MM.1S (cell line): Measurements from ENCODE around the gene KCNJ1.

ENCODE experiments used
- DNase-seq: peaks from one replicate; pipeline ENCODE4 v3.0.0-alpha.2; 2015
- H2AFZ ChIP-seq: fragments of 300-600 bp; sonication (generic); 2 replicates; pipeline ENCODE4 v1.6.0; 2016; ENCODE audit warnings: antibody characterized with exemption, low read length
- H3F3A ChIP-seq: fragments of 300-600 bp; sonication (generic); 2 replicates; pipeline ENCODE4 v1.6.1; 2016; ENCODE audit warnings: mild to moderate bottlenecking, antibody characterized with exemption, low read length, moderate library complexity, mixed read lengths; ENCODE audit not compliant: insufficient read depth
- H3K27ac ChIP-seq: fragments of 300-600 bp; sonication (generic); 2 replicates; pipeline ENCODE4 v1.5.1; 2016; ENCODE audit warnings: mild to moderate bottlenecking, low read length
- H3K27me3 ChIP-seq: fragments of 300-600 bp; sonication (generic); replicated peaks from 2 replicates; pipeline ENCODE4 v1.6.0; 2016; ENCODE audit warnings: low read length; ENCODE audit not compliant: insufficient read depth
- H3K36me3 ChIP-seq: fragments of 300-600 bp; sonication (generic); replicated peaks from 2 replicates; pipeline ENCODE4 v1.6.1; 2016; ENCODE audit warnings: mild to moderate bottlenecking, low read length, mixed read lengths; ENCODE audit not compliant: insufficient read depth
- H3K4me1 ChIP-seq: fragments of 300-600 bp; sonication (generic); 2 replicates; pipeline ENCODE4 v1.6.1; 2016; ENCODE audit warnings: low read length, mixed read lengths
- H3K4me2 ChIP-seq: fragments of 300-600 bp; sonication (generic); 2 replicates; pipeline ENCODE4 v1.6.0; 2016; ENCODE audit warnings: low read depth, low read length
- H3K4me3 ChIP-seq: fragments of 300-600 bp; sonication (generic); 2 replicates; pipeline ENCODE4 v1.5.1; 2016; ENCODE audit warnings: low read length, mixed read lengths
- H3K79me2 ChIP-seq: fragments of 300-600 bp; sonication (generic); 2 replicates; pipeline ENCODE4 v1.6.1; 2016; ENCODE audit warnings: mixed run types, low read length, mixed read lengths
- H3K9ac ChIP-seq: fragments of 300-600 bp; sonication (generic); 2 replicates; pipeline ENCODE4 v1.6.1; 2016; ENCODE audit warnings: low read length, mixed read lengths
- H3K9me2 ChIP-seq: fragments of 300-600 bp; sonication (generic); replicated peaks from 2 replicates; pipeline ENCODE4 v1.6.1; 2016; ENCODE audit warnings: mild to moderate bottlenecking, low read length, mixed read lengths; ENCODE audit not compliant: insufficient read depth
- H3K9me3 ChIP-seq: fragments of 300-600 bp; sonication (generic); replicated peaks from 2 replicates; pipeline ENCODE4 v1.6.1; 2016; ENCODE audit warnings: mild to moderate bottlenecking, low read length, mixed read lengths; ENCODE audit not compliant: insufficient read depth
- H4K20me1 ChIP-seq: fragments of 300-600 bp; sonication (generic); 2 replicates; pipeline ENCODE4 v1.6.1; 2016; ENCODE audit warnings: mild to moderate bottlenecking, low read length, moderate library complexity, mixed read lengths; ENCODE audit not compliant: insufficient read depth
- EZH2 ChIP-seq: fragments of 300-600 bp; sonication (generic); optimal IDR thresholded peaks from 2 replicates; pipeline ENCODE3; 2017; ENCODE audit warnings: low read depth, mild to moderate bottlenecking, antibody characterized with exemption, low read length, mixed read lengths
- EZH2phosphoT487 ChIP-seq: fragments of 300-600 bp; sonication (generic); IDR thresholded peaks from 2 replicates; pipeline ENCODE4 v1.6.1; 2018; ENCODE audit warnings: antibody characterized with exemption, low read length
- TF ChIP-seq, protein P1 (sequence below): fragments of 300-600 bp; sonication (generic); IDR thresholded peaks from 2 replicates; pipeline ENCODE4 v1.5.1; 2016; ENCODE audit warnings: antibody characterized with exemption, low read length, mixed read lengths

The KCNJ1 gene

DNA sequence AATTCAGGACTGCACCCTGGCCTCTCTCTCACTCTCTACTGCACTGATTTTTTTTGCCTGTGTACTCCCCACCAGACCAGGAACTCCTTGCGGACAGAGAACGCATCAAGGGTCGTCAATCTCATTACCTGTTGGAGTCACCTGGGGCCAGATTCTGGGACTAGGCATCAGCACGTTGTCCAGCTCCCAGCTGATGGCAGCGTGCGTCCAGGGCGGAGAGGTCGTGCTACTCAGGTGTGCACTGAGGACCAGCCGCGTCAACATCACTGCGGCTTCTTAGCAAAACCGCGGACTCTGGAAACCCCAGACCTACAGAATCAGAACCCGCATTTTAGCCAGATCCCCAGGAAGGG is 37.2 kb upstream of the KCNJ1 start:
- H3K27me3 ChIP-seq, result no peaks in the 10 kb centered on the region; the same call in 1 of the 2 replicates
- H3K9ac ChIP-seq, result no peak overlapping the region
- no peak overlapping the region for H3K4me2 ChIP-seq
- H2AFZ ChIP-seq, result no peak overlapping the region
- H3K79me2 ChIP-seq, result no peaks in the 10 kb centered on the region
- no peaks in the 10 kb centered on the region for H3K9me3 ChIP-seq
- no peak for DNase-seq
- H3K9me2 ChIP-seq, result no peaks in the 10 kb centered on the region
- no peaks in the 10 kb centered on the region for H3F3A ChIP-seq
- no peaks in the 10 kb centered on the region for H3K36me3 ChIP-seq
- no peaks in the 10 kb centered on the region for H4K20me1 ChIP-seq
- TF ChIP-seq, protein P1, sequence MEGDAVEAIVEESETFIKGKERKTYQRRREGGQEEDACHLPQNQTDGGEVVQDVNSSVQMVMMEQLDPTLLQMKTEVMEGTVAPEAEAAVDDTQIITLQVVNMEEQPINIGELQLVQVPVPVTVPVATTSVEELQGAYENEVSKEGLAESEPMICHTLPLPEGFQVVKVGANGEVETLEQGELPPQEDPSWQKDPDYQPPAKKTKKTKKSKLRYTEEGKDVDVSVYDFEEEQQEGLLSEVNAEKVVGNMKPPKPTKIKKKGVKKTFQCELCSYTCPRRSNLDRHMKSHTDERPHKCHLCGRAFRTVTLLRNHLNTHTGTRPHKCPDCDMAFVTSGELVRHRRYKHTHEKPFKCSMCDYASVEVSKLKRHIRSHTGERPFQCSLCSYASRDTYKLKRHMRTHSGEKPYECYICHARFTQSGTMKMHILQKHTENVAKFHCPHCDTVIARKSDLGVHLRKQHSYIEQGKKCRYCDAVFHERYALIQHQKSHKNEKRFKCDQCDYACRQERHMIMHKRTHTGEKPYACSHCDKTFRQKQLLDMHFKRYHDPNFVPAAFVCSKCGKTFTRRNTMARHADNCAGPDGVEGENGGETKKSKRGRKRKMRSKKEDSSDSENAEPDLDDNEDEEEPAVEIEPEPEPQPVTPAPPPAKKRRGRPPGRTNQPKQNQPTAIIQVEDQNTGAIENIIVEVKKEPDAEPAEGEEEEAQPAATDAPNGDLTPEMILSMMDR, result no peak
- TF ChIP-seq EZH2phosphoT487 (no peak), EZH2 (no peak)
- no peaks in the 10 kb centered on the region for H3K4me1 ChIP-seq
- no peak overlapping the region for H3K4me3 ChIP-seq
- no peak overlapping the region for H3K27ac ChIP-seq

DNA sequence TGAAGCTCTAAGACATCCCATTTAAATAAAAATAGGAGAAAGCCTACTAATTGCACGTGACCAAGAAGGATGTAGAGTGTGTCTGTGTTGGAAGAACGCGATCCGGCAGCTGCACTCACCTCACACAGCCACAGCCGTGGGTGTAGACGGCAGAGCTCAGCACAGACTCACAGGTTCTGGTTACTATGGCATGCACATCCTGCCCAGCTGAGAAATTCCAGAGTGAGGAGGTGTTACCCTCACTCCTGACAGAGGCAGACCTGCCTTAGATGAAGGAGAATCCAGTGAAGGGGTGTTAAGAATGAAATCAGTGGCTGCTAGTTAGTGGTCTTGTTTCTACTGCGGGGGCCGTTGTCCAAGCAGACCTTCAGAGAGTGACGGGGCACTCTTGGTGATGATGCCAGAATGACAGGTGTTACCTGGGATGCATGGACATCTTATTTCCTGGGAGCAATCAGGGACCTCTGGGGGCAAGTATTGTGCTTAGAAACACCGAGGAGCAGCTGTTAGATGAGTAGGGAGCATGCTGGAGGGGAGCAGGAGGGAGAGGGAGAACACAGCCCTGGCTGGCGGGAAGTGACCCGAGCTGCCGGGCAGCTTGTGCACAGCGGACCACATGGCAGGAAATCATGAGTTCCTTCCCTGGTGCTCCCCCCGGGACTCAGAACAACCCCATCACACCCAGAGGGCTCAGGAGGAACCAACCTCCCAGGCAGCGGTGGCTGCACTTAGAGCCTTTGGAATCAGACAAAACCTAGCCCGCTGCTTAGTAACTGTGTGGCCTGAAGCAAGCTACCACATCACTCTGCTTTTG is 36.4 kb upstream of the KCNJ1 start:
- no peaks in the 10 kb centered on the region for H3F3A ChIP-seq
- no peaks in the 10 kb centered on the region for H3K79me2 ChIP-seq
- no peaks in the 10 kb centered on the region for H3K9me3 ChIP-seq
- TF ChIP-seq, protein P1, result no peak
- TF ChIP-seq EZH2phosphoT487 (no peak), EZH2 (no peak)
- H3K4me1 ChIP-seq, result no peaks in the 10 kb centered on the region
- H3K36me3 ChIP-seq, result no peaks in the 10 kb centered on the region
- H3K27me3 ChIP-seq, result no peaks in the 10 kb centered on the region; the same call in 1 of the 2 replicates
- no peaks in the 10 kb centered on the region for H4K20me1 ChIP-seq
- H3K9ac ChIP-seq, result no peak overlapping the region
- no peak for DNase-seq
- H3K4me2 ChIP-seq, result no peak overlapping the region
- no peak overlapping the region for H3K4me3 ChIP-seq
- H3K27ac ChIP-seq, result no peak overlapping the region
- no peaks in the 10 kb centered on the region for H3K9me2 ChIP-seq
- H2AFZ ChIP-seq, result no peak overlapping the region

DNA sequence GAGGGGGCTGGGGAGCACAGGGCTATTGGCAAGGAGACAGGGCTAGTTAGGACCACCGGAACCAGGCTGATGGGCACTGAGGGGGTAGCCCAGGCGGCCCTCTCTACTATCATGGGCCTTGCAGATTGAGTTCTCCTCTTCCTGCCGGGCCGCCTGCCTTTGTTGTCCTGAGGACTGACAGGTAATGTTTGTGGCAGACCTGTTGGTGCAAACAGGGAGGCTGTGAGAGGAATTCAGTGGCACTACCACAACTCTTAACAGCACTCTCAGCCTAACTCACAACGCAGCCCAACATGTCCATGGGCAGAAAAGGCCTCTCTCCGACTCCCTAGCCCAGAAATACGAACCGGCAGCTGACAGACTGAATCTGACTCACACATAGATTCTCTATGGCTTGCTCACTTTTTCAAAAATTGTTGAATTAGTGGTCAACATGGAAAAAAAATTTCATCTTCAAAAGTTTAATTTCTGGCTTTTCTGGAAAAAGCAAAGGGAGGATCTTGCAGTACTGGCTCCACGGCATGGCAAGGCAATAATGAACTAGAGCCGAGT is 35.5 kb upstream of the KCNJ1 start:
- Histone ChIP-seq H3K9me3 (no peaks in the 10 kb centered on the region), H3K4me2 (no peak overlapping the region), H3K27me3 (no peaks in the 10 kb centered on the region; the same call in 1 of the 2 replicates), H3K9me2 (no peaks in the 10 kb centered on the region), H3K4me1 (no peaks in the 10 kb centered on the region), H3K79me2 (no peaks in the 10 kb centered on the region), H4K20me1 (no peaks in the 10 kb centered on the region), H3K9ac (no peak overlapping the region), H3F3A (no peaks in the 10 kb centered on the region), H3K4me3 (no peak overlapping the region), H3K36me3 (no peaks in the 10 kb centered on the region), H3K27ac (no peak overlapping the region), H2AFZ (no peak overlapping the region)
- TF ChIP-seq, protein P1, result no peak
- no peak for TF ChIP-seq EZH2phosphoT487
- TF ChIP-seq EZH2, result no peak
- no peak for DNase-seq
